HG02884 (cell line): Measurements from ENCODE around the gene MAML2.

Experiments
- ATAC-seq: cut with Tn5 transposase; IDR thresholded peaks from one replicate; pipeline ENCODE4 v1.9.1; 2021; ENCODE audit warnings: mild to moderate bottlenecking, moderate library complexity; ENCODE audit not compliant: unreplicated experiment

MAML2 gene

GRCh38 chr11:96215826-96216225 is 127.2 kb downstream of the MAML2 start:
- no peak for ATAC-seq

- ATAC-seq, result peak; percentile 59
These were observed 127.7 kb downstream of the MAML2 start for GRCh38 chr11:96215110-96215782.

GRCh38 chr11:96214777-96215109 is 128.3 kb downstream of the MAML2 start:
- no peak for ATAC-seq

GRCh38 chr11:96213500-96213899 is 129.5 kb downstream of the MAML2 start:
- no peak for ATAC-seq

- ATAC-seq, result no peak
These were observed 131.6 kb downstream of the MAML2 start for GRCh38 chr11:96211436-96211835.

- ATAC-seq, result no peak
These were observed 135.2 kb downstream of the MAML2 start for GRCh38 chr11:96207459-96208449.

- no peak for ATAC-seq
These were observed 136.0 kb downstream of the MAML2 start for GRCh38 chr11:96206955-96207354.

GRCh38 chr11:96205460-96205809 is 137.6 kb downstream of the MAML2 start:
- ATAC-seq, result no peak

GRCh38 chr11:96204721-96205459 is 138.1 kb downstream of the MAML2 start:
- no peak for ATAC-seq

- no peak for ATAC-seq
These were observed 138.7 kb downstream of the MAML2 start for GRCh38 chr11:96204366-96204659.

GRCh38 chr11:96203567-96204365 is 139.2 kb downstream of the MAML2 start:
- no peak for ATAC-seq

- no peak for ATAC-seq
These were observed 142.8 kb downstream of the MAML2 start for GRCh38 chr11:96200243-96200642.

- ATAC-seq, result no peak
These were observed 143.4 kb downstream of the MAML2 start for GRCh38 chr11:96199563-96200025.

GRCh38 chr11:96197801-96198701 is 144.9 kb downstream of the MAML2 start:
- ATAC-seq, result peak; percentile 63

GRCh38 chr11:96197103-96197502 is 145.9 kb downstream of the MAML2 start:
- ATAC-seq, result no peak

GRCh38 chr11:96196181-96196662 is 146.8 kb downstream of the MAML2 start:
- ATAC-seq, result no peak

GRCh38 chr11:96195671-96196070 is 147.3 kb downstream of the MAML2 start:
- ATAC-seq, result no peak

- no peak for ATAC-seq
These were observed 148.2 kb downstream of the MAML2 start for GRCh38 chr11:96194581-96195374.
